B cell (primary cell): Measurements from ENCODE around the gene IL1RN. TPM values are rescaled to one million over a fixed set of nuclear protein-coding genes. Genes with fewer than 3 reads are reported as not detected.

ENCODE experiments used
- ATAC-seq: fragments of 200-7000 bp; cut with Tn5 transposase; one replicate; pipeline ENCODE4 v1.10.0; 2021; ENCODE audit warnings: low read depth, mild to moderate bottlenecking, moderate number of reproducible peaks, moderate library complexity
- CTCF ChIA-PET: fragments of 350-600 bp; sonication (Branson Sonifier 250); formaldehyde crosslinking; loops from one replicate; lab custom pipeline; 2021; ENCODE audit warnings: antibody characterized with exemption, inconsistent platforms; lab: Charles Lee
- POLR2A ChIA-PET: fragments of 350-600 bp; sonication (Branson Sonifier 250); formaldehyde crosslinking; loops from one replicate; lab custom pipeline; 2021; ENCODE audit warnings: antibody characterized with exemption; lab: Charles Lee
- DNase-seq: peaks from one replicate; pipeline ENCODE4 v3.0.0; 2013
- H2AFZ ChIP-seq: 2 replicates; pipeline ENCODE4 v1.6.1; 2012; ENCODE audit warnings: mild to moderate bottlenecking, low read depth, low read length; ENCODE audit not compliant: insufficient read depth, poor library complexity, severe bottlenecking
- H3K27ac ChIP-seq, 2 donors: 1 replicate in 1 of 2; 2 replicates in 1 of 2; pipeline ENCODE4 v1.5.1; 2012 to 2013; ENCODE audit warnings: low read length in 2 of 2, mild to moderate bottlenecking in 2 of 2, moderate library complexity in 1 of 2
- H3K27me3 ChIP-seq, 4 experiments: fragments of 200-600 bp in 1 of 4; sonication (generic) in 1 of 4; replicated peaks in 1 of 4; 1 replicate in 2 of 4; 2 replicates in 2 of 4; pipeline versions ENCODE4 v1.6.1 to v1.7.0; 2013 to 2016; ENCODE audit warnings: low read length in 3 of 4, mild to moderate bottlenecking in 2 of 4, mixed read lengths in 1 of 4, moderate library complexity in 1 of 4; ENCODE audit not compliant: insufficient read depth in 4 of 4, control insufficient read depth in 3 of 4; ENCODE audit errors: control extremely low read depth in 1 of 4
- H3K36me3 ChIP-seq, 2 experiments: replicated peaks in 1 of 2; 1 replicate in 1 of 2; 2 replicates in 1 of 2; pipeline versions ENCODE4 v1.6.1 to v1.7.1; 2013; ENCODE audit warnings: low read length in 1 of 2; ENCODE audit not compliant: insufficient read depth in 2 of 2, control insufficient read depth in 1 of 2; ENCODE audit errors: control extremely low read depth in 1 of 2, extremely low read depth in 1 of 2
- H3K4me1 ChIP-seq, 2 donors: fragments of 200-600 bp in 1 of 2; sonication (generic) in 1 of 2; 1 replicate in 1 of 2; 2 replicates in 1 of 2; pipeline versions ENCODE4 v1.5.1 to v1.6.1; 2013 to 2017; ENCODE audit warnings: low read length in 2 of 2; ENCODE audit not compliant: control insufficient read depth in 2 of 2, insufficient read depth in 2 of 2
- H3K4me2 ChIP-seq: replicated peaks from 2 replicates; pipeline ENCODE3; 2012; ENCODE audit warnings: mild to moderate bottlenecking, low read depth, low read length; ENCODE audit not compliant: poor library complexity, severe bottlenecking
- H3K4me3 ChIP-seq, 5 experiments: fragments of 200-600 bp in 1 of 5; sonication (generic) in 1 of 5; 1 replicate in 3 of 5; 2 replicates in 2 of 5; pipeline versions ENCODE4 v1.5.1 to v1.7.0; 2011 to 2016; ENCODE audit warnings: low read length in 4 of 5, mild to moderate bottlenecking in 4 of 5, low read depth in 2 of 5, control low read depth in 1 of 5, moderate library complexity in 1 of 5; ENCODE audit not compliant: insufficient read depth in 1 of 5; ENCODE audit errors: control extremely low read depth in 1 of 5, extremely low read depth in 1 of 5
- H3K79me2 ChIP-seq: fragments of 200-600 bp; sonication (generic); one replicate; pipeline ENCODE4 v1.6.0; 2016; ENCODE audit warnings: low read length; ENCODE audit not compliant: control insufficient read depth, insufficient read depth
- H3K9ac ChIP-seq: fragments of 200-600 bp; sonication (generic); 2 replicates; pipeline ENCODE4 v1.6.1; 2017; ENCODE audit warnings: mild to moderate bottlenecking, low read length, moderate library complexity
- H3K9me3 ChIP-seq, 3 donors: one replicate each; pipeline versions ENCODE4 v1.6.1 to v1.7.1; 2013; ENCODE audit warnings: low read length in 2 of 3; ENCODE audit not compliant: control insufficient read depth in 2 of 3, insufficient read depth in 1 of 3; ENCODE audit errors: control extremely low read depth in 1 of 3
- H4K20me1 ChIP-seq: 2 replicates; pipeline ENCODE4 v1.6.0; 2012; ENCODE audit warnings: mild to moderate bottlenecking, low read length; ENCODE audit not compliant: insufficient read depth, control insufficient read depth, poor library complexity, severe bottlenecking
- H3K27ac Mint-ChIP-seq: one replicate; pipeline ENCODE4 v1.8.0; 2021; ENCODE audit warnings: mixed read lengths
- H3K27me3 Mint-ChIP-seq: one replicate; pipeline ENCODE4 v1.8.0; 2021; ENCODE audit warnings: mixed read lengths
- H3K4me1 Mint-ChIP-seq: one replicate; pipeline ENCODE4 v1.8.0; 2021; ENCODE audit warnings: mixed read lengths
- H3K4me3 Mint-ChIP-seq: one replicate; pipeline ENCODE4 v1.8.0; 2021; ENCODE audit warnings: mixed read lengths
- H3K9me3 Mint-ChIP-seq: one replicate; pipeline ENCODE4 v1.8.0; 2022; ENCODE audit warnings: mixed read lengths; ENCODE audit not compliant: insufficient read depth
- CTCF ChIP-seq: fragments of 200-600 bp; IDR thresholded peaks from one replicate; pipeline ENCODE4 v1.8.0; 2022; ENCODE audit warnings: antibody characterized with exemption, mild to moderate bottlenecking
- EZH2 ChIP-seq: IDR thresholded peaks from 2 replicates; pipeline ENCODE4 v1.6.1; 2012; ENCODE audit warnings: borderline replicate concordance, low read depth, mild to moderate bottlenecking, moderate library complexity, low read length; ENCODE audit not compliant: insufficient read depth, poor library complexity, severe bottlenecking
- WGBS: methylation state at CpG from one replicate; pipeline ENCODE4 v1.1.5; 2013; ENCODE audit warnings: missing lambda C conversion rate; ENCODE audit not compliant: insufficient coverage; 5-methylcytosine and 5-hydroxymethylcytosine counted together
- intact Hi-C: fragments of 100-400 bp; cut with micrococcal nuclease; formaldehyde crosslinking; loops from one replicate; pipeline ENCODE4 v1.10.0; 2022
- polyA plus RNA-seq: library from polyadenylated mRNA; depleted of rRNA; stranded (reverse); fragments of >200 nt; gene quantifications from 2 replicates; pipeline ENCODE4 v1.2.3, GENCODE V29; 2012
- total RNA-seq, 2 donors: library from RNA; stranded (reverse); fragments of 120-200 nt in 1 of 2; gene quantifications; 1 replicate in 1 of 2; 2 replicates in 1 of 2; pipeline versions ENCODE4 v1.2.3 to v1.2.4, GENCODE V29; 2013 to 2022

IL1RN gene
- total and polyA plus RNA-seq, 2 donors (not counting 1 experiment from before 2014, with no cell fraction given): 0.79 TPM; not detected in 1

- H3K9ac ChIP-seq: no peak overlapping the region
Observed at GRCh38 chr2:113083296-113083695, 44.1 kb upstream of the IL1RN start.

More at GRCh38 chr2:113083296-113083695, 44.1 kb upstream of the IL1RN start:
- Histone ChIP-seq H3K4me2 (no peak overlapping the region), H3K27ac (no peak overlapping the region), H3K4me1 (peaks cover 0 to 2% of the 10 kb centered on the region in 2 donors), H3K27me3 (peaks cover 0 to 12% (median 5%) of the 10 kb centered on the region in 4 experiments), H3K79me2 (no peaks in the 10 kb centered on the region), H2AFZ (no peak overlapping the region), H3K4me3 (no peak overlapping the region), H3K36me3 (no peaks in the 10 kb centered on the region), H4K20me1 (no peaks in the 10 kb centered on the region), H3K9me3 (peaks cover 0 to 3% (median 0%) of the 10 kb centered on the region in 3 donors)
- H3K9me3 Mint-ChIP-seq: no peaks in the 10 kb centered on the region
- WGBS: 47% methylated on average over 3 of the region's 8 CpGs
- TF ChIP-seq EZH2: no peak
- TF ChIP-seq CTCF: no peak
- ATAC-seq (no peak), DNase-seq (no peak)
- intact Hi-C loops: no loop called here
- no peak overlapping the region for H3K4me3 Mint-ChIP-seq
- POLR2A ChIA-PET: no interaction called here
- H3K27me3 Mint-ChIP-seq: peaks cover 30% of the 10 kb centered on the region
- H3K27ac Mint-ChIP-seq: no peak overlapping the region
- H3K4me1 Mint-ChIP-seq: peaks cover 2% of the 10 kb centered on the region
- CTCF ChIA-PET: interaction anchor here (5.5 kb wide), 1 partner anchor 54 kb away, joined by 61 read pairs; no protein-coding TSS in a partner anchor
